GM12878 (cell line): Measurements from ENCODE around the gene COL4A4. TPM values are rescaled to one million over a fixed set of nuclear protein-coding genes. Genes with fewer than 3 reads are reported as not detected.

Experiments used
- ATAC-seq: fragments of 200-7000 bp; cut with Tn5 transposase; 3 replicates; pipeline ENCODE4 v1.9.1; 2020; ENCODE audit warnings: mild to moderate bottlenecking, moderate library complexity
- BruUV-seq: library from RNA; stranded (reverse); fragments of 400-500 nt; replicated peaks from 2 replicates; lab custom pipeline; 2021; lab: Mats Ljungman, UMichigan
- CTCF ChIA-PET: fragments of 300-600 bp; sonication (Branson Sonifier 250); formaldehyde crosslinking; extraction: SDS; loops from one replicate; lab custom pipeline; 2021; ENCODE audit warnings: inconsistent platforms; lab: Yijun Ruan, JAX
- POLR2A ChIA-PET: fragments of 350-600 bp; formaldehyde crosslinking; extraction: SDS; loops from one replicate; lab custom pipeline; 2021; ENCODE audit warnings: inconsistent platforms; lab: Charles Lee
- RAD21 ChIA-PET: fragments of 300-600 bp; sonication (Branson Sonifier 250); formaldehyde crosslinking; loops from one replicate; lab custom pipeline; 2023; ENCODE audit warnings: antibody characterized with exemption; ENCODE audit not compliant: unreplicated experiment; lab: Charles Lee
- SMC1A ChIA-PET: fragments of 300-600 bp; sonication (Branson Sonifier 250); formaldehyde crosslinking; loops from one replicate; lab custom pipeline; 2023; ENCODE audit not compliant: unreplicated experiment, uncharacterized antibody; lab: Charles Lee
- DNase-seq: peaks from one replicate; pipeline ENCODE4 v3.0.0-alpha.2; 2011; ENCODE audit warnings: low read depth, low spot score
- FAIRE-seq: peaks from 3 replicates; lab custom pipeline; 2011; peaks lifted over from hg19 to GRCh38; lab: Jason Lieb, UNC
- H2AFZ ChIP-seq: 2 replicates; pipeline ENCODE4 v1.6.0; 2011; ENCODE audit warnings: low read depth, low read length, control low read depth; ENCODE audit not compliant: control insufficient read depth
- H3K27ac ChIP-seq: 2 replicates; pipeline ENCODE4 v1.5.1; 2011; ENCODE audit warnings: control low read depth; ENCODE audit not compliant: control insufficient read depth, insufficient read depth
- H3K27me3 ChIP-seq, 2 experiments: replicated peaks in 1 of 2; 2 replicates each; pipeline versions ENCODE4 v1.6.0 to v1.6.1; 2011; ENCODE audit warnings: low read length in 1 of 2; ENCODE audit not compliant: control insufficient read depth in 2 of 2, insufficient read depth in 2 of 2
- H3K36me3 ChIP-seq, 2 experiments: 2 replicates each; pipeline ENCODE4 v1.5.1; 2011; ENCODE audit warnings: low read length in 1 of 2; ENCODE audit not compliant: control insufficient read depth in 2 of 2, insufficient read depth in 2 of 2
- H3K4me1 ChIP-seq: 2 replicates; pipeline ENCODE4 v1.6.1; 2011; ENCODE audit warnings: mild to moderate bottlenecking, low read length, moderate library complexity, mixed read lengths; ENCODE audit not compliant: control insufficient read depth, insufficient read depth
- H3K4me2 ChIP-seq: 2 replicates; pipeline ENCODE4 v1.6.0; 2011; ENCODE audit warnings: control low read depth; ENCODE audit not compliant: control insufficient read depth, insufficient read depth
- H3K4me3 ChIP-seq: fragments of 200-600 bp; sonication (generic); 2 replicates; pipeline ENCODE4 v1.5.1; 2016
- H3K79me2 ChIP-seq: 2 replicates; pipeline ENCODE4 v1.6.0; 2011; ENCODE audit warnings: low read length; ENCODE audit not compliant: control insufficient read depth, insufficient read depth
- H3K9ac ChIP-seq: 2 replicates; pipeline ENCODE4 v1.8.0; 2011; ENCODE audit warnings: low read length, control low read depth, mixed read lengths; ENCODE audit not compliant: control insufficient read depth, insufficient read depth
- H3K9me3 ChIP-seq: replicated peaks from 3 replicates; pipeline ENCODE4 v1.5.1; 2011; ENCODE audit warnings: mild to moderate bottlenecking, low read length; ENCODE audit not compliant: control insufficient read depth, insufficient read depth
- H4K20me1 ChIP-seq: 2 replicates; pipeline ENCODE4 v1.6.0; 2011; ENCODE audit not compliant: control insufficient read depth, insufficient read depth
- ETV6 ChIP-seq, 2 experiments: fragments of 450-650 bp in 1 of 2; IDR thresholded peaks in 1 of 2; conservative IDR thresholded peaks in 1 of 2; 2 replicates each; pipeline ENCODE4 v1.6.1; 2014; ENCODE audit warnings: antibody characterized with exemption in 1 of 2, borderline replicate concordance in 1 of 2, low read depth in 1 of 2, mild to moderate bottlenecking in 1 of 2, moderate library complexity in 1 of 2
- GABPA ChIP-seq: IDR thresholded peaks from 2 replicates; pipeline ENCODE4 v1.6.1; 2014; ENCODE audit warnings: antibody characterized with exemption, low read depth, mild to moderate bottlenecking, inconsistent platforms
- IKZF1 ChIP-seq: fragments of 450-650 bp; conservative IDR thresholded peaks from 2 replicates; pipeline ENCODE4 v1.6.1; 2017; ENCODE audit warnings: antibody characterized with exemption, mild to moderate bottlenecking
- MXI1 ChIP-seq: fragments of 150-350 bp; IDR thresholded peaks from 2 replicates; pipeline ENCODE4 v1.6.1; 2011; ENCODE audit warnings: low read depth, mild to moderate bottlenecking, inconsistent platforms, low read length, improper control_type of control experiment
- NR2F1 ChIP-seq: fragments of 450-650 bp; conservative IDR thresholded peaks from 2 replicates; pipeline ENCODE4 v1.6.1; 2017; ENCODE audit warnings: mild to moderate bottlenecking
- RELB ChIP-seq: fragments of 450-650 bp; IDR thresholded peaks from 2 replicates; pipeline ENCODE4 v1.6.1; 2017; ENCODE audit warnings: low read depth, mild to moderate bottlenecking, moderate library complexity
- SIN3A ChIP-seq: IDR thresholded peaks from 2 replicates; pipeline ENCODE4 v1.6.1; 2012; ENCODE audit warnings: low read depth, low read length, improper control_type of control experiment
- SIX5 ChIP-seq: IDR thresholded peaks from 2 replicates; pipeline ENCODE4 v1.6.1; 2011; ENCODE audit warnings: mild to moderate bottlenecking, low read depth, low read length, moderate library complexity; ENCODE audit not compliant: severe bottlenecking
- SMAD5 ChIP-seq: IDR thresholded peaks from 2 replicates; pipeline ENCODE4 v1.6.1; 2016; ENCODE audit warnings: antibody characterized with exemption, low read depth
- SMARCA5 ChIP-seq: fragments of 450-650 bp; IDR thresholded peaks from 2 replicates; pipeline ENCODE4 v1.6.1; 2017; ENCODE audit warnings: mild to moderate bottlenecking
- SREBF2 ChIP-seq: IDR thresholded peaks from 2 replicates; pipeline ENCODE4 v1.6.1; 2012; ENCODE audit warnings: mild to moderate bottlenecking, low read length
- TAF1 ChIP-seq: IDR thresholded peaks from 2 replicates; pipeline ENCODE4 v1.6.1; 2011; ENCODE audit warnings: mild to moderate bottlenecking, low read depth, low read length, borderline replicate concordance
- ZZZ3 ChIP-seq: IDR thresholded peaks from 2 replicates; pipeline ENCODE4 v1.6.1; 2011; ENCODE audit warnings: low read depth; ENCODE audit not compliant: control insufficient read depth, insufficient read length
- WGBS: methylation state at CpG from one replicate; pipeline ENCODE4 v1.1.6; 2016; ENCODE audit warnings: low lambda C conversion rate; ENCODE audit not compliant: insufficient replicate concordance, insufficient coverage; ENCODE audit errors: missing lambda C conversion rate; 5-methylcytosine and 5-hydroxymethylcytosine counted together
- in situ Hi-C: fragments of 300-500 bp; cut with MboI; formaldehyde crosslinking; loops from 9 replicates; pipeline ENCODE4 v1.14.3; 2018; ENCODE audit warnings: mixed read lengths
- intact Hi-C: fragments of 100-400 bp; cut with micrococcal nuclease; formaldehyde crosslinking; loops from one replicate; pipeline ENCODE4 v1.14.2; 2022; ENCODE audit not compliant: unreplicated experiment
- polyA plus RNA-seq, 11 experiments: library from polyadenylated mRNA; depleted of rRNA in 4 of 11; unstranded in 6 of 11; stranded (reverse) in 5 of 11; fragments of >200 nt; fragmentation: Nextera tagmentation in 4 of 11; fragmentation: Illumina TruSeq in 1 of 11; extraction: Ambion mirVana in 4 of 11; extraction: Trizol in 1 of 11; gene quantifications; 1 replicate in 1 of 11; 2 replicates in 10 of 11; pipeline versions ENCODE4 v1.2.1 to v1.2.3, GENCODE V29; 2011 to 2016; ENCODE audit warnings: inconsistent platforms in 2 of 11, missing spikeins in 2 of 11, low read depth in 1 of 11
- total RNA-seq, 4 experiments: library from RNA; depleted of rRNA in 3 of 4; stranded (reverse); fragments of >200 nt in 3 of 4; fragmentation: Illumina TruSeq in 1 of 4; extraction: Trizol in 1 of 4; gene quantifications; 2 replicates each; pipeline versions ENCODE4 v1.2.1 to v1.2.3, GENCODE V29; 2013 to 2021
- TF ChIP-seq, protein P1 (sequence below): fragments of 450-650 bp; IDR thresholded peaks from 2 replicates; pipeline ENCODE4 v1.6.1; 2018; ENCODE audit warnings: borderline replicate concordance, mild to moderate bottlenecking; ENCODE audit not compliant: partially characterized antibody
- TF ChIP-seq, protein P2 (sequence below): IDR thresholded peaks from 2 replicates; pipeline ENCODE4 v1.6.1; 2011; ENCODE audit warnings: low read depth, low read length, improper control_type of control experiment, borderline replicate concordance

The COL4A4 gene
- total and polyA plus RNA-seq, 10 of the 15 experiments (the other 5 are each of a cell fraction or from before 2014, with no cell fraction given): 0.19 to 4.0 (median 2.1) TPM

DNA sequence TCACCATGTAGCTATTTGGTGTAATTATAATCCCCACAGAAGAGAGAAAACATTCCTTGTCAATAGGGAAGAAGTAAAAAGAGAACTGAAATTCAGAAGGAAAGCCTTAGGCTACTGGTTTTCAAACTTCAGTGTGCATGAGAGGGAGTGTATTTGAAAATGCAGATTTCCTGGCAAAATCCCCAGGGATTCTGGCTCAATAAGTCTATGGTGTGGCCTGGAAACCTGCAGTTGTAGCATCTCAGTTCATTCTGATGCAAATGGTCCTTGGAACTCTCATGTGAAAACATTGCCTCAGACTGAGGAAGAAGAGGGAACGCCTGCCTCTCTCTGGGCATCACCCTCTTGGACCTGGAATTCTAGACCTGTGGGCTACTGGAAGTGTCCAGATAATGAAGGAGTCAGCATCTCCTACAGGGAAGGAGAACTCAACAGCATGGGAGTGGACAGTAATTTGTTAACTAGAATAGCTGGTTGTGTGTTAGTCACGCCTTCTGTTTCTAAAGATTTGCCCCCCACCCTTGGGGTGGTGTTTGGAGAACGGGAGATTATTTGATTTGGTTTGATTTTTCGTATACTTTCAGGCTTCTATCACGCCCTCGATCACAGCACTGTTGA is 21.7 kb upstream of the COL4A4 start (continued):
- TF ChIP-seq, protein P1, sequence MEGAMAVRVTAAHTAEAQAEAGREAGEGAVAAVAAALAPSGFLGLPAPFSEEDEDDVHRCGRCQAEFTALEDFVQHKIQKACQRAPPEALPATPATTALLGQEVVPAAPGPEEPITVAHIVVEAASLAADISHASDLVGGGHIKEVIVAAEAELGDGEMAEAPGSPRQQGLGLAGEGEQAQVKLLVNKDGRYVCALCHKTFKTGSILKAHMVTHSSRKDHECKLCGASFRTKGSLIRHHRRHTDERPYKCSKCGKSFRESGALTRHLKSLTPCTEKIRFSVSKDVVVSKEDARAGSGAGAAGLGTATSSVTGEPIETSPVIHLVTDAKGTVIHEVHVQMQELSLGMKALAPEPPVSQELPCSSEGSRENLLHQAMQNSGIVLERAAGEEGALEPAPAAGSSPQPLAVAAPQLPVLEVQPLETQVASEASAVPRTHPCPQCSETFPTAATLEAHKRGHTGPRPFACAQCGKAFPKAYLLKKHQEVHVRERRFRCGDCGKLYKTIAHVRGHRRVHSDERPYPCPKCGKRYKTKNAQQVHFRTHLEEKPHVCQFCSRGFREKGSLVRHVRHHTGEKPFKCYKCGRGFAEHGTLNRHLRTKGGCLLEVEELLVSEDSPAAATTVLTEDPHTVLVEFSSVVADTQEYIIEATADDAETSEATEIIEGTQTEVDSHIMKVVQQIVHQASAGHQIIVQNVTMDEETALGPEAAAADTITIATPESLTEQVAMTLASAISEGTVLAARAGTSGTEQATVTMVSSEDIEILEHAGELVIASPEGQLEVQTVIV: no peak
- no peak for TF ChIP-seq SMAD5

DNA sequence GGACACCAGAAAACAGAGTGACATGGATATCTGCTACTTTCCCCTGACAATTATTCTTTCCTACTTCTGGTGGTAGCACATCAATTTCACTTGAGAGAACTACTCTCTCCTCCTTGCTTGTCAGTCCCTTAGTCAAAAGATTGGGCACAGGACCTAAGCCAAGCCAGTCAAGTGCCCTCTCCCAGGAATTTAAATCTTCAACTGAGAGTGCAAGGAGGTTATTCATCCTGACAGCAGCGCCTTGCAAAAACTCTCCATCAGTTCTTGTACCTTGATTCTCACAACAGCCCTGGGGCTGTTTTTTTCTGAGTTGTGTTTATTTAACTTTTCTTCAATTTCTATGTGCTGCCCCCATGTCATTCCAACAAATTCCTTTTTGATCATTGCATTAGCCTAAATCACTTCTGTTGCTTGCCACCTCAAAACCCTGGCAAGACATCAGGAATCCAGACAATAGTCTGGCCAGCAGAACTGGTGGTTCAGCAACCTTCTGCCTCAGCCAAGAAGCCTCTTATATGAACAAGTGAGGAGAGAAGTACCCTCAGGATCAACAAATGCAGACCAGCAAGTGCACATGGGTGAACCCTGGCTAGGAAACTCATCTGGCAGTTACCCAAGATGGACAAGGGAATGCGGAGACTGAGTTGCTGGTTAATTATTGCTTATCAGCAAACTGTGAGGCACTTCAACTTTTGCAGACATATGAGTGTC is 19.8 kb upstream of the COL4A4 start:
- Histone ChIP-seq H4K20me1 (no peaks in the 10 kb centered on the region), H3K27ac (no peak overlapping the region), H3K9me3 (no peaks in the 10 kb centered on the region), H3K4me1 (no peaks in the 10 kb centered on the region), H3K9ac (no peak overlapping the region), H2AFZ (no peak overlapping the region), H3K4me2 (no peak overlapping the region), H3K79me2 (no peaks in the 10 kb centered on the region), H3K36me3 (no peaks in the 10 kb centered on the region), H3K27me3 (no peaks in the 10 kb centered on the region), H3K4me3 (no peak overlapping the region)
- CTCF ChIA-PET: interaction anchor here (2.2 kb wide), 1 partner anchor 55 kb away, joined by 4 read pairs; no protein-coding TSS in a partner anchor
- DNase-seq: no peak
- BruUV-seq: no TSS peak
- POLR2A ChIA-PET: no interaction called here
- no peak for ATAC-seq
- SMC1A ChIA-PET: no interaction called here
- TF ChIP-seq SIX5 (no peak), GABPA (no peak), ZZZ3 (no peak), MXI1 (no peak), RELB (no peak), SREBF2 (no peak), TAF1 (no peak), ETV6 (conservative IDR thresholded peaks at IDR 0.05 in 1 of 2, IDR thresholded peaks at IDR 0.05 in 1 of 2; ENCODE audit: borderline replicate concordance in 1 of 2, low read depth in 1 of 2) (no peak), IKZF1 (no peak), SIN3A (no peak), SMARCA5 (no peak), NR2F1 (no peak)
- TF ChIP-seq, protein P2, sequence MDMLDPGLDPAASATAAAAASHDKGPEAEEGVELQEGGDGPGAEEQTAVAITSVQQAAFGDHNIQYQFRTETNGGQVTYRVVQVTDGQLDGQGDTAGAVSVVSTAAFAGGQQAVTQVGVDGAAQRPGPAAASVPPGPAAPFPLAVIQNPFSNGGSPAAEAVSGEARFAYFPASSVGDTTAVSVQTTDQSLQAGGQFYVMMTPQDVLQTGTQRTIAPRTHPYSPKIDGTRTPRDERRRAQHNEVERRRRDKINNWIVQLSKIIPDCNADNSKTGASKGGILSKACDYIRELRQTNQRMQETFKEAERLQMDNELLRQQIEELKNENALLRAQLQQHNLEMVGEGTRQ: no peak
- in situ Hi-C loops: no loop called here
- RAD21 ChIA-PET: no interaction called here
- no peak for FAIRE-seq
- intact Hi-C loops: no loop called here
- 100% methylated on average over 2 of the region's 2 CpGs for WGBS
